IMR-90 (cell line): ENCODE data around the gene ZNF287. TPM values are rescaled to one million over a fixed set of nuclear protein-coding genes. Genes with fewer than 3 reads are reported as not detected.

ENCODE experiments used
- ATAC-seq: fragments of 200-7000 bp; cut with Tn5 transposase; 2 replicates; pipeline ENCODE4 v1.9.1; 2020; ENCODE audit warnings: low read depth, mild to moderate bottlenecking, moderate library complexity
- BruUV-seq: library from RNA; stranded (reverse); fragments of 400-500 nt; replicated peaks from 2 replicates; lab custom pipeline; 2021; lab: Mats Ljungman, UMichigan
- CTCF ChIA-PET: fragments of 300-600 bp; formaldehyde crosslinking; extraction: SDS; loops from one replicate; lab custom pipeline; 2021; ENCODE audit warnings: antibody characterized with exemption; lab: Yijun Ruan, JAX
- POLR2A ChIA-PET: fragments of 300-600 bp; sonication (Branson Sonifier 250); formaldehyde crosslinking; loops from one replicate; lab custom pipeline; 2022; ENCODE audit warnings: antibody characterized with exemption; ENCODE audit not compliant: unreplicated experiment; lab: Charles Lee
- DNase-seq: peaks from one replicate; pipeline ENCODE4 v3.0.0; 2013
- H2AFZ ChIP-seq: replicated peaks from 2 replicates; pipeline ENCODE3; 2013; ENCODE audit warnings: low read length, mild to moderate bottlenecking; ENCODE audit not compliant: poor library complexity
- H2AK5ac ChIP-seq: 2 replicates; pipeline ENCODE4 v1.6.1; 2013; ENCODE audit warnings: low read depth, low read length, inconsistent platforms
- H2AK9ac ChIP-seq: replicated peaks from 2 replicates; pipeline ENCODE3; 2013; ENCODE audit warnings: mild to moderate bottlenecking, low read depth, low read length, moderate library complexity; ENCODE audit not compliant: poor library complexity
- H2BK120ac ChIP-seq: 2 replicates; pipeline ENCODE4 v1.6.1; 2013; ENCODE audit warnings: low read depth, low read length, inconsistent platforms
- H2BK15ac ChIP-seq: 3 replicates; pipeline ENCODE4 v1.6.1; 2013; ENCODE audit warnings: low read depth, low read length, inconsistent platforms
- H2BK20ac ChIP-seq: 2 replicates; pipeline ENCODE4 v1.6.1; 2013; ENCODE audit warnings: low read depth, mild to moderate bottlenecking, inconsistent platforms, low read length, moderate library complexity
- H2BK5ac ChIP-seq: 2 replicates; pipeline ENCODE4 v1.6.1; 2013; ENCODE audit warnings: mild to moderate bottlenecking, low read depth, low read length, inconsistent platforms; ENCODE audit not compliant: poor library complexity, severe bottlenecking
- H3K14ac ChIP-seq: replicated peaks from 2 replicates; pipeline ENCODE4 v1.6.1; 2013; ENCODE audit warnings: low read depth, low read length, inconsistent platforms
- H3K18ac ChIP-seq: 2 replicates; pipeline ENCODE4 v1.6.1; 2013; ENCODE audit warnings: low read depth, low read length, control low read depth
- H3K23ac ChIP-seq: 2 replicates; pipeline ENCODE4 v1.6.1; 2013; ENCODE audit warnings: low read depth, low read length, inconsistent platforms
- H3K27ac ChIP-seq: 2 replicates; pipeline ENCODE4 v1.5.1; 2013; ENCODE audit warnings: mild to moderate bottlenecking, control low read depth, low read length; ENCODE audit not compliant: insufficient read depth
- H3K27me3 ChIP-seq: 2 replicates; pipeline ENCODE4 v1.6.1; 2013; ENCODE audit warnings: low read length; ENCODE audit not compliant: control insufficient read depth, insufficient read depth
- H3K36me3 ChIP-seq: 2 replicates; pipeline ENCODE4 v1.6.1; 2013; ENCODE audit warnings: low read length, mixed read lengths; ENCODE audit not compliant: control insufficient read depth, insufficient read depth
- H3K4ac ChIP-seq: 2 replicates; pipeline ENCODE4 v1.6.1; 2013; ENCODE audit warnings: low read depth, low read length, inconsistent platforms
- H3K4me1 ChIP-seq: 2 replicates; pipeline ENCODE4 v1.6.1; 2013; ENCODE audit warnings: low read length, mixed read lengths; ENCODE audit not compliant: control insufficient read depth, insufficient read depth
- H3K4me2 ChIP-seq: 2 replicates; pipeline ENCODE4 v1.6.1; 2013; ENCODE audit warnings: low read depth, mild to moderate bottlenecking, control low read depth, low read length, moderate library complexity
- H3K4me3 ChIP-seq: 2 replicates; pipeline ENCODE4 v1.5.1; 2013; ENCODE audit warnings: low read depth, mild to moderate bottlenecking, control low read depth, low read length, moderate library complexity; ENCODE audit not compliant: insufficient read depth
- H3K56ac ChIP-seq: 2 replicates; pipeline ENCODE4 v1.6.1; 2013; ENCODE audit warnings: low read length, inconsistent platforms; ENCODE audit not compliant: insufficient read depth; ENCODE audit errors: extremely low read depth
- H3K79me1 ChIP-seq, 2 experiments: 2 replicates each; pipeline ENCODE4 v1.6.1; 2013; ENCODE audit warnings: low read length in 2 of 2, inconsistent platforms in 1 of 2, low read depth in 1 of 2
- H3K9ac ChIP-seq: 2 replicates; pipeline ENCODE4 v1.6.1; 2013; ENCODE audit warnings: low read depth, low read length, control low read depth
- H3K9me1 ChIP-seq: 2 replicates; pipeline ENCODE4 v1.6.1; 2013; ENCODE audit warnings: low read length, inconsistent platforms; ENCODE audit not compliant: insufficient read depth
- H3K9me3 ChIP-seq: 2 replicates; pipeline ENCODE4 v1.6.1; 2013; ENCODE audit warnings: low read length; ENCODE audit not compliant: control insufficient read depth, insufficient read depth
- H4K20me1 ChIP-seq: 2 replicates; pipeline ENCODE4 v1.6.1; 2013; ENCODE audit warnings: low read length, inconsistent platforms; ENCODE audit not compliant: insufficient read depth
- H4K5ac ChIP-seq: 2 replicates; pipeline ENCODE4 v1.6.1; 2013; ENCODE audit warnings: mild to moderate bottlenecking, low read depth, low read length, control low read depth
- H4K8ac ChIP-seq, 2 experiments: 2 replicates each; pipeline ENCODE4 v1.6.1; 2013; ENCODE audit warnings: low read depth in 2 of 2, low read length in 2 of 2, control low read depth in 1 of 2, inconsistent platforms in 1 of 2
- H4K91ac ChIP-seq: 2 replicates; pipeline ENCODE4 v1.6.1; 2013; ENCODE audit warnings: low read depth, low read length, inconsistent platforms; ENCODE audit not compliant: insufficient read depth
- BHLHE40 ChIP-seq: fragments of 150-350 bp; IDR thresholded peaks from 2 replicates; pipeline ENCODE4 v1.6.1; 2016; ENCODE audit warnings: mild to moderate bottlenecking, low read depth, low read length
- CEBPB ChIP-seq: IDR thresholded peaks from 2 replicates; pipeline ENCODE4 v1.6.1; 2012; ENCODE audit warnings: low read depth, low read length, improper control_type of control experiment
- CHD1 ChIP-seq: IDR thresholded peaks from 2 replicates; pipeline ENCODE4 v1.6.1; 2012; ENCODE audit warnings: low read depth, low read length, improper control_type of control experiment
- FOS ChIP-seq: fragments of 150-350 bp; IDR thresholded peaks from 2 replicates; pipeline ENCODE4 v1.6.1; 2016; ENCODE audit warnings: low read depth, low read length
- MAFK ChIP-seq: IDR thresholded peaks from 2 replicates; pipeline ENCODE4 v1.6.1; 2012; ENCODE audit warnings: low read depth, low read length, improper control_type of control experiment
- MAZ ChIP-seq: IDR thresholded peaks from 2 replicates; pipeline ENCODE4 v1.6.1; 2012; ENCODE audit warnings: low read depth, mild to moderate bottlenecking, low read length, improper control_type of control experiment, moderate library complexity, borderline replicate concordance
- MXI1 ChIP-seq: IDR thresholded peaks from 2 replicates; pipeline ENCODE4 v1.6.1; 2012; ENCODE audit warnings: low read depth, mild to moderate bottlenecking, low read length, moderate library complexity, borderline replicate concordance
- NFE2L2 ChIP-seq: fragments of 150-350 bp; IDR thresholded peaks from 2 replicates; pipeline ENCODE4 v1.6.1; 2016; ENCODE audit warnings: low read depth, mild to moderate bottlenecking, low read length
- POLR2A ChIP-seq: IDR thresholded peaks from 2 replicates; pipeline ENCODE4 v1.6.1; 2012; ENCODE audit warnings: mild to moderate bottlenecking, low read depth, low read length
- RAD21 ChIP-seq: IDR thresholded peaks from 2 replicates; pipeline ENCODE4 v1.6.1; 2012; ENCODE audit warnings: low read length, improper control_type of control experiment
- RCOR1 ChIP-seq: IDR thresholded peaks from 2 replicates; pipeline ENCODE4 v1.6.1; 2012; ENCODE audit warnings: mild to moderate bottlenecking, low read length, improper control_type of control experiment; ENCODE audit not compliant: insufficient replicate concordance
- RFX5 ChIP-seq: IDR thresholded peaks from 2 replicates; pipeline ENCODE4 v1.8.0; 2012; ENCODE audit warnings: low read depth, mild to moderate bottlenecking, low read length, moderate library complexity
- SMC3 ChIP-seq: fragments of 150-350 bp; IDR thresholded peaks from 2 replicates; pipeline ENCODE4 v1.6.1; 2016; ENCODE audit warnings: low read depth, mild to moderate bottlenecking, antibody characterized with exemption, low read length, moderate library complexity
- WGBS, 2 experiments: methylation state at CpG; one replicate each; pipeline versions ENCODE4 v1.1.5 to v1.1.7; 2013; ENCODE audit warnings: missing lambda C conversion rate in 2 of 2; ENCODE audit not compliant: insufficient read length in 1 of 2; ENCODE audit errors: extremely low coverage in 2 of 2; 5-methylcytosine and 5-hydroxymethylcytosine counted together
- dilution Hi-C: fragments of 300-500 bp; cut with HindIII; formaldehyde crosslinking; loops from one replicate; pipeline ENCODE4 v1.14.3; 2018; ENCODE audit warnings: low sequenced_read_pairs; ENCODE audit not compliant: unreplicated experiment
- in situ Hi-C: fragments of 300-500 bp; cut with MboI; formaldehyde crosslinking; loops from 3 replicates; pipeline ENCODE4 v1.14.3; 2019; ENCODE audit warnings: low sequenced_read_pairs, inconsistent platforms, mixed read lengths
- intact Hi-C: fragments of 100-400 bp; cut with micrococcal nuclease; formaldehyde crosslinking; loops from 2 replicates; pipeline ENCODE4 v1.10.0; 2022
- polyA plus RNA-seq, 3 experiments: library from polyadenylated mRNA; depleted of rRNA; stranded (reverse); fragments of >200 nt; gene quantifications; 2 replicates each; pipeline ENCODE4 v1.2.3, GENCODE V29; 2012; ENCODE audit warnings: low replicate concordance in 1 of 3
- total RNA-seq: library from RNA; depleted of rRNA; stranded (reverse); fragments of >200 nt; gene quantifications from 2 replicates; pipeline ENCODE4 v1.2.3, GENCODE V29; 2012
- TF ChIP-seq, protein P1 (sequence below): fragments of 150-350 bp; IDR thresholded peaks from 2 replicates; pipeline ENCODE4 v1.6.1; 2016; ENCODE audit warnings: low read depth, mild to moderate bottlenecking, low read length, moderate library complexity, borderline replicate concordance
- TF ChIP-seq, protein P2 (sequence below): fragments of 150-350 bp; IDR thresholded peaks from 2 replicates; pipeline ENCODE4 v1.6.1; 2017; ENCODE audit warnings: mild to moderate bottlenecking, antibody characterized with exemption, low read length, low read depth
- TF ChIP-seq, protein P3 (sequence below): conservative IDR thresholded peaks from 2 replicates; pipeline ENCODE4 v1.5.1; 2012; ENCODE audit warnings: mild to moderate bottlenecking, low read depth, low read length, improper control_type of control experiment

Gene ZNF287
- total and polyA plus RNA-seq, 2 of the 4 experiments (the other 2 are of a cell fraction) = 5.3 to 7.0 TPM

DNA sequence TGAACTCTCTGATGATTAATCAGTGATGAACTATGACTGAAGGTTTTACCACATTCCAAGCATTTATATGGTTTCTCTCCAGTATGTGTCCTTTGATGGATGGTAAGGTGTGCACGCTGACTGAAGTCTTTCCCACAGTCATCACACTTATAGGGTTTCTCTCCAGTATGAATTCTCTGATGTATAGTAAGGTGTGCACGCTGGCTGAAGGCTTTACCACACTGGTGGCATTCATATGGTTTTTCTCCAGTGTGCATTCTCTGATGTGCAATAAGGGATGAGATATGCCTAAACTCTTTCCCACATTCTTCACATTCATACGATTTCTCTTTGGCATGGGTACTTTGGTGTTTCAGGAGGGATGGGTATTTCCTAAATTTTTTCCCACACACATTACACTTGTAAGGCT, 16.4 kb downstream of the ZNF287 start:
- Histone ChIP-seq H3K4me3 (no peak overlapping the region), H3K27me3 (no peaks in the 10 kb centered on the region), H2BK20ac (no peak overlapping the region), H3K9me3 (peaks cover 67% of the 10 kb centered on the region), H4K91ac (no peak overlapping the region), H2AK5ac (no peak overlapping the region), H2BK120ac (no peak overlapping the region), H3K27ac (no peak overlapping the region), H3K79me1 (no peaks in the 10 kb centered on the region), H3K56ac (no peak overlapping the region), H2BK15ac (no peak overlapping the region), H3K4me1 (no peaks in the 10 kb centered on the region), H3K36me3 (peaks cover 30% of the 10 kb centered on the region), H4K5ac (no peak overlapping the region), H2AFZ (no peak overlapping the region), H2BK5ac (no peak overlapping the region), H3K9ac (no peak overlapping the region), H3K4ac (no peak overlapping the region), H3K14ac (no peak overlapping the region), H4K8ac (no peak overlapping the region), H3K9me1 (no peaks in the 10 kb centered on the region), H3K18ac (no peak overlapping the region), H3K23ac (no peak overlapping the region), H4K20me1 (no peaks in the 10 kb centered on the region), H2AK9ac (no peak overlapping the region), H3K4me2 (no peak overlapping the region)
- no TSS peak for BruUV-seq
- CTCF ChIA-PET = interaction anchor here (0.6 kb wide), 1 partner anchor 189 kb away, joined by 3 read pairs; no protein-coding TSS in a partner anchor
- in situ Hi-C loops (no loop called here), intact Hi-C loops (no loop called here), dilution Hi-C loops (no loop called here)
- ATAC-seq (no peak), DNase-seq (no peak)
- no CpG with 5 or more reads among the region's 3 CpGs for WGBS, 2 experiments
- POLR2A ChIA-PET = no interaction called here
- TF ChIP-seq MAZ (no peak), RAD21 (no peak), CHD1 (no peak), MAFK (no peak), CEBPB (no peak), RFX5 (no peak), FOS (no peak), MXI1 (no peak), POLR2A (no peak), SMC3 (no peak), NFE2L2 (no peak), BHLHE40 (no peak), RCOR1 (no peak)
- TF ChIP-seq, protein P1, sequence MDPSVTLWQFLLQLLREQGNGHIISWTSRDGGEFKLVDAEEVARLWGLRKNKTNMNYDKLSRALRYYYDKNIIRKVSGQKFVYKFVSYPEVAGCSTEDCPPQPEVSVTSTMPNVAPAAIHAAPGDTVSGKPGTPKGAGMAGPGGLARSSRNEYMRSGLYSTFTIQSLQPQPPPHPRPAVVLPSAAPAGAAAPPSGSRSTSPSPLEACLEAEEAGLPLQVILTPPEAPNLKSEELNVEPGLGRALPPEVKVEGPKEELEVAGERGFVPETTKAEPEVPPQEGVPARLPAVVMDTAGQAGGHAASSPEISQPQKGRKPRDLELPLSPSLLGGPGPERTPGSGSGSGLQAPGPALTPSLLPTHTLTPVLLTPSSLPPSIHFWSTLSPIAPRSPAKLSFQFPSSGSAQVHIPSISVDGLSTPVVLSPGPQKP = no peak
- TF ChIP-seq, protein P2, sequence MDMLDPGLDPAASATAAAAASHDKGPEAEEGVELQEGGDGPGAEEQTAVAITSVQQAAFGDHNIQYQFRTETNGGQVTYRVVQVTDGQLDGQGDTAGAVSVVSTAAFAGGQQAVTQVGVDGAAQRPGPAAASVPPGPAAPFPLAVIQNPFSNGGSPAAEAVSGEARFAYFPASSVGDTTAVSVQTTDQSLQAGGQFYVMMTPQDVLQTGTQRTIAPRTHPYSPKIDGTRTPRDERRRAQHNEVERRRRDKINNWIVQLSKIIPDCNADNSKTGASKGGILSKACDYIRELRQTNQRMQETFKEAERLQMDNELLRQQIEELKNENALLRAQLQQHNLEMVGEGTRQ = no peak
- TF ChIP-seq, protein P3, sequence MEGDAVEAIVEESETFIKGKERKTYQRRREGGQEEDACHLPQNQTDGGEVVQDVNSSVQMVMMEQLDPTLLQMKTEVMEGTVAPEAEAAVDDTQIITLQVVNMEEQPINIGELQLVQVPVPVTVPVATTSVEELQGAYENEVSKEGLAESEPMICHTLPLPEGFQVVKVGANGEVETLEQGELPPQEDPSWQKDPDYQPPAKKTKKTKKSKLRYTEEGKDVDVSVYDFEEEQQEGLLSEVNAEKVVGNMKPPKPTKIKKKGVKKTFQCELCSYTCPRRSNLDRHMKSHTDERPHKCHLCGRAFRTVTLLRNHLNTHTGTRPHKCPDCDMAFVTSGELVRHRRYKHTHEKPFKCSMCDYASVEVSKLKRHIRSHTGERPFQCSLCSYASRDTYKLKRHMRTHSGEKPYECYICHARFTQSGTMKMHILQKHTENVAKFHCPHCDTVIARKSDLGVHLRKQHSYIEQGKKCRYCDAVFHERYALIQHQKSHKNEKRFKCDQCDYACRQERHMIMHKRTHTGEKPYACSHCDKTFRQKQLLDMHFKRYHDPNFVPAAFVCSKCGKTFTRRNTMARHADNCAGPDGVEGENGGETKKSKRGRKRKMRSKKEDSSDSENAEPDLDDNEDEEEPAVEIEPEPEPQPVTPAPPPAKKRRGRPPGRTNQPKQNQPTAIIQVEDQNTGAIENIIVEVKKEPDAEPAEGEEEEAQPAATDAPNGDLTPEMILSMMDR = no peak
